ENCODE data around the gene MAP3K10. TPM values are rescaled to one million over a fixed set of nuclear protein-coding genes. Genes with fewer than 3 reads are reported as not detected.

Gene MAP3K10
- total and polyA plus RNA-seq, 8 donors = 12.9 to 17.2 (median 15.1) TPM

- TF ChIP-seq, protein P1, sequence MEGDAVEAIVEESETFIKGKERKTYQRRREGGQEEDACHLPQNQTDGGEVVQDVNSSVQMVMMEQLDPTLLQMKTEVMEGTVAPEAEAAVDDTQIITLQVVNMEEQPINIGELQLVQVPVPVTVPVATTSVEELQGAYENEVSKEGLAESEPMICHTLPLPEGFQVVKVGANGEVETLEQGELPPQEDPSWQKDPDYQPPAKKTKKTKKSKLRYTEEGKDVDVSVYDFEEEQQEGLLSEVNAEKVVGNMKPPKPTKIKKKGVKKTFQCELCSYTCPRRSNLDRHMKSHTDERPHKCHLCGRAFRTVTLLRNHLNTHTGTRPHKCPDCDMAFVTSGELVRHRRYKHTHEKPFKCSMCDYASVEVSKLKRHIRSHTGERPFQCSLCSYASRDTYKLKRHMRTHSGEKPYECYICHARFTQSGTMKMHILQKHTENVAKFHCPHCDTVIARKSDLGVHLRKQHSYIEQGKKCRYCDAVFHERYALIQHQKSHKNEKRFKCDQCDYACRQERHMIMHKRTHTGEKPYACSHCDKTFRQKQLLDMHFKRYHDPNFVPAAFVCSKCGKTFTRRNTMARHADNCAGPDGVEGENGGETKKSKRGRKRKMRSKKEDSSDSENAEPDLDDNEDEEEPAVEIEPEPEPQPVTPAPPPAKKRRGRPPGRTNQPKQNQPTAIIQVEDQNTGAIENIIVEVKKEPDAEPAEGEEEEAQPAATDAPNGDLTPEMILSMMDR (IDR thresholded peaks at IDR 0.05) = no peak
- Histone ChIP-seq H3K27ac (no peak overlapping the region), H3K4me3 (no peak overlapping the region), H3K4me1 (no peaks in the 10 kb centered on the region), H3K27me3 (no peaks in the 10 kb centered on the region), H3K36me3 (peaks cover 0 to 64% of the 10 kb centered on the region in 2 donors), H3K9me3 (no peaks in the 10 kb centered on the region)
- intact Hi-C loops (cut with DNase I) = no loop called here
- ATAC-seq (no peak), DNase-seq (no peak)
Observed at GRCh38 chr19:40251244-40251643, 60.0 kb downstream of the MAP3K10 start.

DNA sequence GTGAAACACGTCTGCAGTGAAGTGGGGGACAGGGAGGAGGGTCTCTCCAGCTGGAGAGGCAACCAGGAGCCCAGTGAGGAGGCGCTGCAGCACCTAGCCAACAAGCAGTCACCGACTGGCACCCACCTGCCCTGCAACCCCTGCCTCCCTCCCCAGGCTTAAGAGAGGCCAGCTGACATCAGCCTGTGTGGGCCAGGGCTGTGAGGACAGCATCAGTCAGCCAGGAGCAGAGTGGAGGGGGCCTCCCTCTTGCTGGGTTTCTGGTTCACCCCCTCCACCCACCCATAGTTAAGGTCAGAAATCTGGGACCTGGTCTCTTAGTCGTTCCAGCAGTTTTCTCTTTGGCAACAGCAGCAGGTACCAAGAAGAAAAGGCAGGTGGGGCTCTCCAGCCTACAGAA is 60.8 kb downstream of the MAP3K10 start:
- no peaks in the 10 kb centered on the region for H3K27me3 ChIP-seq
- TF ChIP-seq, protein P1 (IDR thresholded peaks at IDR 0.05) = no peak
- H3K4me1 ChIP-seq = no peaks in the 10 kb centered on the region
- intact Hi-C loops (cut with DNase I) = no loop called here
- no peak overlapping the region for H3K4me3 ChIP-seq
- ATAC-seq (no peak), DNase-seq (peak in 1 of 4 donors; percentile 28)
- H3K36me3 ChIP-seq = peaks cover 0 to 71% of the 10 kb centered on the region in 2 donors
- H3K27ac ChIP-seq = no peak overlapping the region
- no peaks in the 10 kb centered on the region for H3K9me3 ChIP-seq

- TF ChIP-seq, protein P1 (IDR thresholded peaks at IDR 0.05) = no peak
- ATAC-seq (no peak), DNase-seq (no peak)
- intact Hi-C loops (cut with DNase I) = no loop called here
- no peaks in the 10 kb centered on the region for H3K9me3 ChIP-seq
- H3K36me3 ChIP-seq = peaks cover 0 to 75% of the 10 kb centered on the region in 2 donors
- H3K27me3 ChIP-seq = no peaks in the 10 kb centered on the region
- no peak overlapping the region for H3K27ac ChIP-seq
- no peaks in the 10 kb centered on the region for H3K4me1 ChIP-seq
- H3K4me3 ChIP-seq = no peak overlapping the region
Observed at GRCh38 chr19:40252395-40252794, 61.2 kb downstream of the MAP3K10 start.

GRCh38 chr19:40253611-40254092 is 62.4 kb downstream of the MAP3K10 start:
- H3K4me3 ChIP-seq = no peak overlapping the region
- H3K36me3 ChIP-seq = peaks cover 0 to 68% of the 10 kb centered on the region in 2 donors
- no peaks in the 10 kb centered on the region for H3K27me3 ChIP-seq
- no peak overlapping the region for H3K27ac ChIP-seq
- intact Hi-C loops (cut with DNase I) = no loop called here
- no peaks in the 10 kb centered on the region for H3K9me3 ChIP-seq
- DNase-seq (no peak), ATAC-seq (no peak)
- TF ChIP-seq, protein P1 (IDR thresholded peaks at IDR 0.05) = no peak
- H3K4me1 ChIP-seq = no peaks in the 10 kb centered on the region

- H3K27me3 ChIP-seq = no peaks in the 10 kb centered on the region
- ATAC-seq (no peak), DNase-seq (peak in 1 of 4 donors; percentile 39)
- H3K36me3 ChIP-seq = peaks cover 0 to 60% of the 10 kb centered on the region in 2 donors
- intact Hi-C loops (cut with DNase I) = no loop called here
- TF ChIP-seq, protein P1 (IDR thresholded peaks at IDR 0.05) = no peak
- H3K4me1 ChIP-seq = peaks cover 0 to 3% of the 10 kb centered on the region in 2 donors
- H3K27ac ChIP-seq = no peak overlapping the region
- H3K4me3 ChIP-seq = no peak overlapping the region
- H3K9me3 ChIP-seq = no peaks in the 10 kb centered on the region
Observed at GRCh38 chr19:40254714-40255418, 63.6 kb downstream of the MAP3K10 start.

Data from left lung (tissue), 10 donors.